ENCODE results near the gene PIGN.

DNA sequence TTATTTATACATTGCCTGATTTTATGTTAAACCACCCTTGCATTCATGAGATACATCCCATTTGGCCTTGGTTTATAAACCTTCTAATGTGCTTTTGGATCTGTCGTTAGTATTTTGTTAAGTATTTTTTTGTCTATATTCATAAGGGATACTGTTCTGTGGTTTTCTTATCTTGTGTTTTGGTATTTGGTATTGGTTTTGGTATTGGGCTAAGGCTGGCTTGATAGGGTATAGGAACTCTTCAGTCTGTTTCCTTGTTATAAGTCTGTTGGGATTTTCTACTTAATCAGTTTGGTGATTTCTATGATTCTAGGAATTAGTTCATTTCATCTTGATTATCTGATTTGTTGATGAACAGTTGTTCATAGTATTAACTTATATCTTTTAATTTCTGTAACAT is 49.4 kb upstream of the PIGN start:
- TF ChIP-seq, protein P1, sequence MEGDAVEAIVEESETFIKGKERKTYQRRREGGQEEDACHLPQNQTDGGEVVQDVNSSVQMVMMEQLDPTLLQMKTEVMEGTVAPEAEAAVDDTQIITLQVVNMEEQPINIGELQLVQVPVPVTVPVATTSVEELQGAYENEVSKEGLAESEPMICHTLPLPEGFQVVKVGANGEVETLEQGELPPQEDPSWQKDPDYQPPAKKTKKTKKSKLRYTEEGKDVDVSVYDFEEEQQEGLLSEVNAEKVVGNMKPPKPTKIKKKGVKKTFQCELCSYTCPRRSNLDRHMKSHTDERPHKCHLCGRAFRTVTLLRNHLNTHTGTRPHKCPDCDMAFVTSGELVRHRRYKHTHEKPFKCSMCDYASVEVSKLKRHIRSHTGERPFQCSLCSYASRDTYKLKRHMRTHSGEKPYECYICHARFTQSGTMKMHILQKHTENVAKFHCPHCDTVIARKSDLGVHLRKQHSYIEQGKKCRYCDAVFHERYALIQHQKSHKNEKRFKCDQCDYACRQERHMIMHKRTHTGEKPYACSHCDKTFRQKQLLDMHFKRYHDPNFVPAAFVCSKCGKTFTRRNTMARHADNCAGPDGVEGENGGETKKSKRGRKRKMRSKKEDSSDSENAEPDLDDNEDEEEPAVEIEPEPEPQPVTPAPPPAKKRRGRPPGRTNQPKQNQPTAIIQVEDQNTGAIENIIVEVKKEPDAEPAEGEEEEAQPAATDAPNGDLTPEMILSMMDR (IDR thresholded peaks at IDR 0.05), result no peak
- TF ChIP-seq POLR2A (IDR thresholded peaks at IDR 0.05), result no peak
- no peak for TF ChIP-seq POLR2AphosphoS5 (IDR thresholded peaks at IDR 0.05)
- TF ChIP-seq EP300 (IDR thresholded peaks at IDR 0.05), result no peak
